ENCODE data around the gene PARP1.

Gene PARP1

GRCh38 chr1:226376300-226376699 lies 31.6 kb downstream of the PARP1 start:
- DNase-seq (ENCODE audit: low spot score) = no peak

GRCh38 chr1:226373376-226373775 lies 34.5 kb downstream of the PARP1 start:
- no peak for DNase-seq (ENCODE audit: low spot score)

GRCh38 chr1:226372885-226373284 lies 35.0 kb downstream of the PARP1 start:
- DNase-seq (ENCODE audit: low spot score) = no peak

- no peak for DNase-seq (ENCODE audit: low spot score)
Observed at GRCh38 chr1:226371866-226372490, 35.9 kb downstream of the PARP1 start.

GRCh38 chr1:226371027-226371694 lies 36.7 kb downstream of the PARP1 start:
- DNase-seq (ENCODE audit: low spot score) = no peak

GRCh38 chr1:226370144-226370923 lies 37.6 kb downstream of the PARP1 start:
- no peak for DNase-seq (ENCODE audit: low spot score)

- DNase-seq (ENCODE audit: low spot score) = no peak
Observed at GRCh38 chr1:226369110-226369509, 38.8 kb downstream of the PARP1 start.

- no peak for DNase-seq (ENCODE audit: low spot score)
Observed at GRCh38 chr1:226366290-226366689, 41.6 kb downstream of the PARP1 start.

- DNase-seq (ENCODE audit: low spot score) = no peak
Observed at GRCh38 chr1:226365831-226366231, 42.1 kb downstream of the PARP1 start.

- DNase-seq (ENCODE audit: low spot score) = no peak
Observed at GRCh38 chr1:226364901-226365565, 42.9 kb downstream of the PARP1 start.

GRCh38 chr1:226364514-226364899 lies 43.4 kb downstream of the PARP1 start:
- DNase-seq (ENCODE audit: low spot score) = no peak

- DNase-seq (ENCODE audit: low spot score) = no peak
Observed at GRCh38 chr1:226363801-226364513, 43.9 kb downstream of the PARP1 start.

GRCh38 chr1:226362891-226363447 lies 44.9 kb downstream of the PARP1 start:
- DNase-seq (ENCODE audit: low spot score) = no peak

- DNase-seq (ENCODE audit: low spot score) = no peak
Observed at GRCh38 chr1:226362361-226362760, 45.5 kb downstream of the PARP1 start.

- no peak for DNase-seq (ENCODE audit: low spot score)
Observed at GRCh38 chr1:226360106-226360746, 47.7 kb downstream of the PARP1 start.

- DNase-seq (ENCODE audit: low spot score) = no peak
Observed at GRCh38 chr1:226357416-226357815, 50.5 kb downstream of the PARP1 start.

GRCh38 chr1:226355669-226356551 lies 52.0 kb downstream of the PARP1 start:
- DNase-seq (ENCODE audit: low spot score) = peak; percentile 28

- DNase-seq (ENCODE audit: low spot score) = no peak
Observed at GRCh38 chr1:226355016-226355415, 52.9 kb downstream of the PARP1 start.

GRCh38 chr1:226353698-226354525 lies 54.0 kb downstream of the PARP1 start:
- no peak for DNase-seq (ENCODE audit: low spot score)

All from AG20443 (cell line).